Kidney (tissue), 14 donors: ENCODE results near the gene AOC1. TPM values are rescaled to one million over a fixed set of nuclear protein-coding genes. Genes with fewer than 3 reads are reported as not detected.

Experiments
- DNase-seq, 5 donors: peaks; one replicate each; pipeline ENCODE4 v3.0.0-alpha.2; 2013 to 2020
- FAIRE-seq: peaks from 2 replicates; lab custom pipeline; 2012; peaks lifted over from hg19 to GRCh38; lab: Jason Lieb, UNC
- H3K27ac ChIP-seq, 2 donors: one replicate each; pipeline ENCODE4 v1.7.0; 2013; ENCODE audit warnings: low read depth in 2 of 2, low read length in 2 of 2, inconsistent platforms in 1 of 2
- H3K27me3 ChIP-seq: one replicate; pipeline ENCODE4 v1.7.1; 2013; ENCODE audit warnings: low read length, inconsistent platforms; ENCODE audit not compliant: control insufficient read depth, insufficient read depth
- H3K36me3 ChIP-seq, 3 donors: one replicate each; pipeline versions ENCODE4 v1.7.0 to v1.7.1; 2013; ENCODE audit warnings: low read length in 3 of 3, control low read depth in 1 of 3, inconsistent platforms in 1 of 3; ENCODE audit not compliant: insufficient read depth in 3 of 3, control insufficient read depth in 2 of 3
- H3K4me1 ChIP-seq, 3 donors: one replicate each; pipeline versions ENCODE4 v1.7.0 to v1.7.1; 2013; ENCODE audit warnings: low read length in 3 of 3, inconsistent platforms in 1 of 3, low read depth in 1 of 3; ENCODE audit not compliant: control insufficient read depth in 2 of 3, insufficient read depth in 2 of 3
- H3K4me3 ChIP-seq, 3 donors: one replicate each; pipeline versions ENCODE4 v1.7.0 to v1.8.1; 2013; ENCODE audit warnings: low read length in 3 of 3, control low read depth in 1 of 3, inconsistent platforms in 1 of 3
- H3K9ac ChIP-seq, 3 donors: one replicate each; pipeline versions ENCODE4 v1.7.0 to v1.7.1; 2013; ENCODE audit warnings: low read length in 3 of 3, control low read depth in 1 of 3, inconsistent platforms in 1 of 3
- H3K9me3 ChIP-seq, 3 donors: one replicate each; pipeline versions ENCODE4 v1.7.0 to v1.7.1; 2013; ENCODE audit warnings: low read length in 3 of 3, control low read depth in 1 of 3, inconsistent platforms in 1 of 3; ENCODE audit not compliant: control insufficient read depth in 2 of 3, insufficient read depth in 1 of 3
- CTCF ChIP-seq: IDR thresholded peaks from 3 replicates; pipeline ENCODE4 v1.5.1; 2012; ENCODE audit warnings: mild to moderate bottlenecking, moderate library complexity, borderline replicate concordance; ENCODE audit not compliant: insufficient read depth; ENCODE audit errors: extremely low read depth
- intact Hi-C: fragments of 100-400 bp; cut with DNase I; formaldehyde crosslinking; loops from one replicate; pipeline ENCODE4 v1.11.1; 2022
- polyA plus RNA-seq: library from polyadenylated mRNA; stranded (reverse); fragments of 350-450 nt; fragmentation: Illumina TruSeq; extraction: RNeasy Lipid Tissue Mini Kit (QIAGEN cat#74804); gene quantifications from one replicate; pipeline ENCODE4 v1.2.3, GENCODE V29; 2014; ENCODE audit warnings: low read depth, low replicate concordance; ENCODE audit not compliant: insufficient read depth
- total RNA-seq: library from RNA; stranded (reverse); fragmentation: NEBNext Ultra II Directional; extraction: Animal tissue kit (Norgen Biotek cat#: 25700); gene quantifications from one replicate; pipeline ENCODE4 v1.2.1, GENCODE V29; 2021
- donor health status: control.
- donor health status: control.
- donor health status: control.
- donor health status: control.
- donor health status: control.
- donor health status: DM: yes; HTN: yes; CAD: no.
- donor health status: Normal renal cell carcinoma (clear cell type).

AOC1 gene
- total and polyA plus RNA-seq, 2 donors from 2014 or later = 99.1 to 170 TPM

GRCh38 chr7:150879345-150879744 is 27.0 kb downstream of the AOC1 start:
- FAIRE-seq = no peak

DNA sequence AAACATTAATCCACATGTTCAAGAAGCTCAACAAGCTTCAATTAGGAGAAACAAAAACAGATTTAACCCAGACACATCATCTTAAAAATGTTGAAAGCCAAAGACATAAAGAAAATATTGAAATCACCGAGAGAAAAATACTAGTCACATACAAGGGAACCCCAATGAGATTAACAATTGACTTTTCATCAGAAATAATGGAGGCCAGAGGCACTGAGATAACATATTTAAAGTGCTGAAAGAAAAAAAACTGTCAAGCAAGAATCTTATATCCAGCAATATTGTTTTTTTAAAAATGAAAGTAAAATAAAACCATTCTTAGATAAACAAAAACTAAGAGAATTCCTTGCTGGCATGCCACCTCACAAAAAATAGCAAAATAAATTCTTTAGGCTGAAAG is 28.9 kb downstream of the AOC1 start:
- peaks cover 0 to 7% (median 3%) of the 10 kb centered on the region in 3 donors for H3K9me3 ChIP-seq
- no peak overlapping the region for H3K9ac ChIP-seq
- intact Hi-C loops = no loop called here
- no peak overlapping the region for H3K4me3 ChIP-seq
- FAIRE-seq (no peak), DNase-seq (no peak)
- no peak overlapping the region for H3K27ac ChIP-seq
- TF ChIP-seq CTCF = no peak
- peaks cover 0 to 2% (median 0%) of the 10 kb centered on the region in 3 donors for H3K4me1 ChIP-seq
- no peaks in the 10 kb centered on the region for H3K36me3 ChIP-seq
- no peaks in the 10 kb centered on the region for H3K27me3 ChIP-seq

More at GRCh38 chr7:150879345-150879744, 27.0 kb downstream of the AOC1 start:
- H3K36me3 ChIP-seq = no peaks in the 10 kb centered on the region
- intact Hi-C loops = no loop called here
- no peak overlapping the region for H3K4me3 ChIP-seq
- H3K4me1 ChIP-seq = peaks cover 0 to 2% (median 0%) of the 10 kb centered on the region in 3 donors
- peak in 1 of 5 donors; percentile 38 for DNase-seq
- no peak for TF ChIP-seq CTCF
- H3K9ac ChIP-seq = no peak overlapping the region
- no peak overlapping the region for H3K27ac ChIP-seq
- peaks cover 0 to 3% (median 2%) of the 10 kb centered on the region in 3 donors for H3K9me3 ChIP-seq
- H3K27me3 ChIP-seq = no peaks in the 10 kb centered on the region

GRCh38 chr7:150890853-150891584 is 38.7 kb downstream of the AOC1 start:
- no peaks in the 10 kb centered on the region for H3K4me1 ChIP-seq
- H3K27ac ChIP-seq = no peak overlapping the region
- peaks cover 0 to 6% (median 0%) of the 10 kb centered on the region in 3 donors for H3K9me3 ChIP-seq
- no peak for TF ChIP-seq CTCF
- H3K27me3 ChIP-seq = no peaks in the 10 kb centered on the region
- DNase-seq (no peak), FAIRE-seq (no peak)
- H3K36me3 ChIP-seq = no peaks in the 10 kb centered on the region
- H3K4me3 ChIP-seq = no peak overlapping the region
- intact Hi-C loops = no loop called here
- no peak overlapping the region for H3K9ac ChIP-seq
